Muscle of leg (tissue), 11 donors: ENCODE measurements around the gene UNC45A. TPM values are rescaled to one million over a fixed set of nuclear protein-coding genes. Genes with fewer than 3 reads are reported as not detected.

ENCODE experiments used
- DNase-seq: peaks from one replicate; pipeline ENCODE4 v3.0.0; 2013
- H3K27ac ChIP-seq: one replicate; pipeline ENCODE4 v1.5.1; 2013; ENCODE audit warnings: mild to moderate bottlenecking, low read length, control low read depth
- H3K27me3 ChIP-seq: one replicate; pipeline ENCODE4 v1.6.1; 2013; ENCODE audit warnings: low read length; ENCODE audit not compliant: control insufficient read depth, insufficient read depth
- H3K36me3 ChIP-seq: one replicate; pipeline ENCODE4 v1.6.1; 2013; ENCODE audit warnings: low read length; ENCODE audit not compliant: control insufficient read depth, insufficient read depth
- H3K4me1 ChIP-seq: one replicate; pipeline ENCODE4 v1.6.1; 2013; ENCODE audit warnings: low read length; ENCODE audit not compliant: control insufficient read depth, insufficient read depth
- H3K4me3 ChIP-seq: one replicate; pipeline ENCODE4 v1.5.1; 2013; ENCODE audit warnings: low read length, control low read depth
- H3K9me3 ChIP-seq: replicated peaks from 2 replicates; pipeline ENCODE4 v1.6.1; 2013; ENCODE audit warnings: low read depth, low read length; ENCODE audit not compliant: control insufficient read depth
- WGBS: methylation state at CpG from one replicate; pipeline ENCODE4 v1.1.5; 2013; ENCODE audit warnings: missing lambda C conversion rate; ENCODE audit not compliant: insufficient coverage; 5-methylcytosine and 5-hydroxymethylcytosine counted together
- polyA plus RNA-seq, 8 donors: library from polyadenylated mRNA; unstranded; fragments of 120-200 nt; gene quantifications; one replicate each; pipeline versions ENCODE4 v1.2.1 to v1.2.3, GENCODE V29; 2013; ENCODE audit warnings: inconsistent platforms in 1 of 8, low replicate concordance in 1 of 8; ENCODE audit not compliant: insufficient read length in 8 of 8, insufficient read depth in 1 of 8
- total RNA-seq: library from RNA; stranded (reverse); fragments of 120-200 nt; gene quantifications from one replicate; pipeline ENCODE4 v1.2.4, GENCODE V29; 2013

UNC45A gene
- total and polyA plus RNA-seq, 9 donors, result 22.7 to 39.9 (median 29.4) TPM

GRCh38 chr15:90942354-90943120 lies 7.5 kb downstream of the UNC45A start:
- Histone ChIP-seq H3K36me3 (peaks cover 85% of the 10 kb centered on the region), H3K27ac (no peak overlapping the region), H3K4me1 (no peaks in the 10 kb centered on the region), H3K9me3 (no peaks in the 10 kb centered on the region), H3K4me3 (no peak overlapping the region), H3K27me3 (no peaks in the 10 kb centered on the region)
- WGBS, result 96% methylated on average over 7 of the region's 12 CpGs
- DNase-seq, result no peak

- no peaks in the 10 kb centered on the region for H3K9me3 ChIP-seq
- H3K36me3 ChIP-seq, result peaks cover 85% of the 10 kb centered on the region
- WGBS, result 68% methylated on average over 5 of the region's 7 CpGs
- no peaks in the 10 kb centered on the region for H3K27me3 ChIP-seq
- no peak overlapping the region for H3K4me3 ChIP-seq
- no peak for DNase-seq
- H3K27ac ChIP-seq, result no peak overlapping the region
- H3K4me1 ChIP-seq, result no peaks in the 10 kb centered on the region
Measured at GRCh38 chr15:90945091-90945490, 10.0 kb downstream of the UNC45A start.

DNA sequence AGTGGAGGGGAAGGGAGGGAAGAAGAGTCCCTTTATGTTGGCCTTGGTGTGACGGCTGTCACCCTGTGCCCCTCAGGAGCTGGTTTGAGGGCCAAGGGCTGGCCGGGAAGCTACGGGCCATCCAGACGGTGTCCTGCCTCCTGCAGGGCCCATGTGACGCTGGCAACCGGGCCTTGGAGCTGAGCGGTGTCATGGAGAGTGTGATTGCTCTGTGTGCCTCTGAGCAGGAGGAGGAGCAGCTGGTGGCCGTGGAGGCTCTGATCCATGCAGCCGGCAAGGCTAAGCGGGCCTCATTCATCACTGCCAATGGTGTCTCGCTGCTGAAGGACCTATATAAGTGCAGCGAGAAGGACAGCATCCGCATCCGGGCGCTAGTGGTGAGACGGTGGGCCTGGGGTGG lies 11.5 kb downstream of the UNC45A start:
- no peak overlapping the region for H3K27ac ChIP-seq
- no peak overlapping the region for H3K4me3 ChIP-seq
- no peaks in the 10 kb centered on the region for H3K4me1 ChIP-seq
- no peak for DNase-seq
- 95% methylated on average over 11 of the region's 16 CpGs for WGBS
- peaks cover 86% of the 10 kb centered on the region for H3K36me3 ChIP-seq
- H3K27me3 ChIP-seq, result no peaks in the 10 kb centered on the region
- no peaks in the 10 kb centered on the region for H3K9me3 ChIP-seq

DNA sequence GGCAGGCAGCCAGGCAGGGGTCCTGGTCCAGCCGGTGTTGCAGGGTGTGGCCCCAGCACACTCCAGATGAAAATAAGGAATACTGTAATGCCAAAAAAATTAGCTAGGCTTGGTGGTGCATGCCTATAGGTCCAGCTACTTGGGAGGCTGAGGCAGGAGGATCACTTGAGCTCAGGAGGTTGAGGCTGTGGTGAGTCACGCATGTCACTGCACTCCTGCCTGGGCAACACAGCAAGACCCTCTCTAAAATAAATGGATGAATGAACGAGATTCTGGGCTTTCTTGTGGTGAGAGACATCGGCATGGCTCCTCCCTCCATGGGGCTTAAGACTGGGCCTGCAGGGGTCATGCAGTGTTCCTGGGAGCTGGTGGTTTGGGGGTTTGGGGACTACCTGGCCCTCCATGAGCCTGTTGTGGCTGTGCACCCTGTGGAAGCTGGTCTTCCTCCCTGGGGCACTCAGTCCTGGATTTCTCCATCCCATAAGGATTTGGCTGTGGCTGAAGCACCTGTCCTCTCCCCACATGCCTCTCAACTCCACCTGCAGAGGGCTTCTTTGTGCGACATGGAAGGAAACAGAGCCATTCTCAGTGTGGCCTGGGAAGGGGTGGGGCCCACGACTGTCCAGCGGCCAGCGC lies 12.0 kb downstream of the UNC45A start:
- WGBS, result 70% methylated on average over 6 of the region's 8 CpGs
- peaks cover 87% of the 10 kb centered on the region for H3K36me3 ChIP-seq
- H3K9me3 ChIP-seq, result no peaks in the 10 kb centered on the region

GRCh38 chr15:90947577-90948357 lies 12.7 kb downstream of the UNC45A start:
- no peak overlapping the region for H3K27ac ChIP-seq
- no peaks in the 10 kb centered on the region for H3K27me3 ChIP-seq
- peaks cover 84% of the 10 kb centered on the region for H3K36me3 ChIP-seq
- no peaks in the 10 kb centered on the region for H3K9me3 ChIP-seq
- WGBS, result 81% methylated on average over 18 of the region's 18 CpGs
- H3K4me3 ChIP-seq, result no peak overlapping the region
- no peak for DNase-seq
- no peaks in the 10 kb centered on the region for H3K4me1 ChIP-seq

More for the DNA sequence above, 12.0 kb downstream of the UNC45A start:
- no peak overlapping the region for H3K27ac ChIP-seq
- DNase-seq, result no peak
- no peaks in the 10 kb centered on the region for H3K27me3 ChIP-seq
- H3K4me1 ChIP-seq, result no peaks in the 10 kb centered on the region
- H3K4me3 ChIP-seq, result no peak overlapping the region

- Histone ChIP-seq H3K4me1 (no peaks in the 10 kb centered on the region), H3K9me3 (no peaks in the 10 kb centered on the region), H3K4me3 (no peak overlapping the region), H3K27ac (no peak overlapping the region), H3K36me3 (peaks cover 84% of the 10 kb centered on the region), H3K27me3 (no peaks in the 10 kb centered on the region)
- 97% methylated on average over 7 of the region's 8 CpGs for WGBS
- no peak for DNase-seq
Measured at GRCh38 chr15:90948506-90948905, 13.4 kb downstream of the UNC45A start.

DNA sequence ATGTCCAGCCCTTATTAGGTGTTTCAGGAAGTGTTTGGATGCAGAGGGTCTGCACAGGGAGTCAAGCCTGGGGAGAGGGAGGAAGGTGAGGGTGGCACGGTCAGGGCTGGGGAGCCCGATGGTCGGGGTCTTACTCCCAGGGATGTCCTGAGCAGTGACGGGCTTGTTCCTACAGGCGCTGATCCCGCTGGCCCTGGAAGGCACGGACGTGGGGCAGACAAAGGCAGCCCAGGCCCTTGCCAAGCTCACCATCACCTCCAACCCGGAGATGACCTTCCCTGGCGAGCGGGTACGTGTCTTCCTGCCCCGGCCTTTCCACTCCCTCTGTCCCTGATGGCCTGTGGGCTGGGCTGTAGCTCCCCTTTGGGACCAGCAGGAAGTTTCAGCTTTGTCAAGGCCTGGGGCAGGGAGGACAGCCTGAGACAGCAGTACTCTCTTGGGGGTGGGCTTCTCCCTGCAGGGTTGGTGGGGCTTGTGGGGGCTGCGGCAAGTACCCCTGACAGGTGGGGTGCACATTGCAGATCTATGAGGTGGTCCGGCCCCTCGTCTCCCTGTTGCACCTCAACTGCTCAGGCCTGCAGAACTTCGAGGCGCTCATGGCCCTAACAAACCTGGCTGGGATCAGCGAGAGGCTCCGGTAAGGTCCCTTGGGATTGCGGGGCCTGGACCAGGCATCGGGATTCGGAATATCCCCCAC lies 15.0 kb downstream of the UNC45A start:
- 91% methylated on average over 21 of the region's 23 CpGs for WGBS
- H3K27ac ChIP-seq, result no peak overlapping the region
- H3K27me3 ChIP-seq, result no peaks in the 10 kb centered on the region
- peaks cover 4% of the 10 kb centered on the region for H3K4me1 ChIP-seq
- no peak for DNase-seq
- H3K36me3 ChIP-seq, result peaks cover 75% of the 10 kb centered on the region
- H3K4me3 ChIP-seq, result no peak overlapping the region
- H3K9me3 ChIP-seq, result no peaks in the 10 kb centered on the region

GRCh38 chr15:90950676-90951075 lies 15.6 kb downstream of the UNC45A start:
- 90% methylated on average over 4 of the region's 6 CpGs for WGBS
- Histone ChIP-seq H3K27me3 (no peaks in the 10 kb centered on the region), H3K4me1 (peaks cover 10% of the 10 kb centered on the region), H3K9me3 (no peaks in the 10 kb centered on the region), H3K36me3 (peaks cover 72% of the 10 kb centered on the region), H3K4me3 (no peak overlapping the region), H3K27ac (no peak overlapping the region)
- no peak for DNase-seq

GRCh38 chr15:90952901-90953677 lies 18.0 kb downstream of the UNC45A start:
- no peak for DNase-seq
- peaks cover 53% of the 10 kb centered on the region for H3K36me3 ChIP-seq
- WGBS, result 91% methylated on average over 12 of the region's 14 CpGs

More at GRCh38 chr15:90952901-90953677, 18.0 kb downstream of the UNC45A start:
- no peaks in the 10 kb centered on the region for H3K27me3 ChIP-seq
- H3K4me3 ChIP-seq, result no peak overlapping the region
- no peak overlapping the region for H3K27ac ChIP-seq
- H3K4me1 ChIP-seq, result peaks cover 27% of the 10 kb centered on the region
- H3K9me3 ChIP-seq, result no peaks in the 10 kb centered on the region
